GM18873 (cell line): ENCODE results near the gene FANK1.
"Not testable (repeated sequence)": the region's sequence is repeated elsewhere in the genome, so short reads cannot be mapped to it uniquely, and the experiment has no call there.

ENCODE experiments used
- ATAC-seq: cut with Tn5 transposase; IDR thresholded peaks from one replicate; pipeline ENCODE4 v1.9.1; 2021; ENCODE audit warnings: mild to moderate bottlenecking, moderate library complexity, moderate number of reproducible peaks; ENCODE audit not compliant: unreplicated experiment, low FRiP score

FANK1 gene

DNA sequence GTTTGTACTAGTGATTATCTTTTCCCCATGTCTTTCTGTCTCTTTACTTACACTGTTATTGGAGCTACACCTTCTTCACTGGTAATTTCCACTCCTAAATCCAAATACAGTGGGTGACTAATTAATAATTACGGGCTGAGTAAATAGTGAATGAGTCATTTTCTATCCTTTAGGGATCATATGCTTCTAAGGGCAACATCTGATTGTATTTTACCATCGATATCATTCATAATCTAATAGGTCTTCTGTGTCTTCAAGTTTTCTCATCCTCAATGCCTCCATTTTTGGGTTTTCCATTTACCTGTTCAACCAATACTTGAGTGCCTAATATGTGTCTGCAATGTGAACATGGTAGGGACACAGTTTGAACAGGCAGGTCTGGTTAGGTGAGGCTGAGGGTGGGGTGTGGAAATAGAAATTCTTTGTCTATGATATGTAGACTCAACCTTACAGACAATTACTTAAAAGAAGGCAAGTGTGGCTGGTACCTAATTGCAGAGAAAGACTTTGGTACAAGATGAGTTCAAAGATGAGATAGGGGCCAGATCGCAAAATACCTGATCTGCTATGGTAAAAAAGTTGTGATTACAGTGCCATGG, 9.4 kb upstream of the FANK1 start:
- no peak for ATAC-seq

- ATAC-seq: not testable (repeated sequence)
Measured at GRCh38 chr10:125889441-125889840, 6.9 kb upstream of the FANK1 start.

- ATAC-seq: not testable (repeated sequence)
Measured at GRCh38 chr10:125892402-125892801, 4.0 kb upstream of the FANK1 start.

DNA sequence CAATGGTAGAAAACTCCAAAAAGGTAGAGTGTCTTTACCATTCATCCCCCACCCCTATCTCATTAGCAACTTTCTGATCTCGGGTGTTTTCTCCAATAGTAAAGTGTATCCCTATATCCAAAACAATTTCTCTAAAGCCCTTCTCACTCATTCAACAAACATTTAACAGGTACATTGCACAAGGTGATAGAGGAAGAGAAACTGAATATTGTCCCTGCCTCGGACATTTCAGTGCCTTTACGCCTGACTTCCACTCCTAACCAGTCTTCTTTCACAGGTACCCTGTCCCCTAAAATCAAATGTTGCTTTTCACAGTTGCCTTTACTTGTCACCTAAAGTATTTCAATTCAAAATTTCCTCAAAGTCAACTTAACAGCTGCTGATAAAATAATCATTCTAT, 2.2 kb upstream of the FANK1 start:
- ATAC-seq: not testable (repeated sequence)

- ATAC-seq: peak; percentile 45
Measured at GRCh38 chr10:125895130-125896087, 955 bp upstream of the FANK1 start.

GRCh38 chr10:125897317-125897716, 953 bp downstream of the FANK1 start:
- ATAC-seq: not testable (repeated sequence)

- ATAC-seq: not testable (repeated sequence)
Measured at GRCh38 chr10:125900963-125901362, 4.6 kb downstream of the FANK1 start.

GRCh38 chr10:125903135-125903640, 6.8 kb downstream of the FANK1 start:
- not testable (repeated sequence) for ATAC-seq

GRCh38 chr10:125905069-125905994, 9.0 kb downstream of the FANK1 start:
- not testable (repeated sequence) for ATAC-seq

DNA sequence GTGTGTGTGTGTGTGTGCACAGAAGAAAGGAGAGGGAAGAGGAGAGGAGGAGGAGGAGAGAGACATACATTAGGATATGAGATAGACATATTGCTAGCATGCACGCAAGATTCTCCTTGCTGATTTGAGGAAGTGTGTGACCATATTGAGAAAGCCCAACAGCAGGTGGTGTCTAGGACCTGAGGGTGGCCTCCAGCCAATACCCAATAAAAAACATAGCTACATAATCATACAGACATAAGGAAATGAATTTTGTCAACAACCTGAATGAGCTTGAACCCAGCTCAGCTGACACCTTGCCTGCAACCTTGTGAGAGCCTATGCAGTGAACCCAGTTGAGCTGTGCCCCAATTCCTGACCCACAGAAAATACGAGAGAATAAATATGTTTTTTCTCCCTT, 11.2 kb downstream of the FANK1 start:
- not testable (repeated sequence) for ATAC-seq

DNA sequence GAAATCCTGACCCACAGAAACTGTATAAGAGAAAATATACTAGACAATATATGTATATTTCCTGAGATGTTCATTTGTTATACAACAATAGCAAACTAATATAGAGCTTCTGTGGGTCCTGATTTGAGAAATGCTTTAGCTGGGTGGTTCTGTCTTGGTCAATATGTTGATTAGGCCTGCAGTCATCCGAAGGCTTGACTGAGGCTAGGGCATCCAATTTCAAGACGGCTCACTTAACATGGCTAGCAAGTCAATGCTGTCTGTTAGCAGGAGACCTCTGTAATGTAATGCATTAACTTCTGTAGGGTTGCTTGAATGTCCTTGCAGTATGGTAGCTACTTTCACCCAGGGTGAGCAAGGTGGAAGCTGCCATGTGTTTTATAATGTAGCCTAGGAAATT, 12.4 kb downstream of the FANK1 start:
- not testable (repeated sequence) for ATAC-seq

DNA sequence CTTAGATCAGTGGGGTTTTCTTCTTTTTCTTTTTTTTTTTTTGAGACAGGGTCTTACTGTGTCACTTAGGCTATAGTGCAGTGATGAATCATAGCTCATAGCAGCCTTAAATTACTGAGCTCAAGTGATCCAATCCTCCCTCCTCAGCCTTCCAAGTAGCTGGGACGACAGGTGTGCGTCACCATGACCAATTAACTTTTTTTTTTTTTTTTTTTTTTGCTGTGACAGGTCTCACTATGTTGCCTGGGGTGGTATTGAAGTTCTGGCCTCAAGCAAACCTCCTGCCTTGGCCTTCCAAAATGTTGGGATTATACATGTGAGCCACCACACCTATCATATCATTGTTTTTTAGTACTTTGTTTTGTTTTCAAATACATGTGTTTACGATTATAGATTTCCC, 13.1 kb downstream of the FANK1 start:
- ATAC-seq: not testable (repeated sequence)

- ATAC-seq: no peak
Measured at GRCh38 chr10:125911145-125911544, 14.8 kb downstream of the FANK1 start.

DNA sequence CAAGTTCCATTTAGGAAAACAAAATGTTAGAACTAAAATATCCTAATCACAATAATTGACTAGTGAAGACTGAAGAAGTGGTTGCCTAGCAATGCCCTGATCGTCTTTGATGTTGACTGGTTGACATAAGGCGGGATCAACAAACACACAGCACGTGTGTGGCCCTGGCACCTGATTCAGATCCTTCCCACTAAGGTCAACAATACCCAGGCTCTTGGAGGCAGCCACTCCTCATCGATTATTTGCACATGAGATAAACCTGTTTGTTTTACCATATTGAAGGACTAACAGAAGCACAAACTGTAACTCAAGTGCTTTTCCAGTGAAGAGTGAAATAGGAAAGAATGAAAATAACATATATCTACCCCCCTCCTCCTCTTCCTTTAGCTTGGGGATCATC, 15.6 kb downstream of the FANK1 start:
- ATAC-seq: no peak

GRCh38 chr10:125913277-125913676, 16.9 kb downstream of the FANK1 start:
- ATAC-seq: not testable (repeated sequence)

DNA sequence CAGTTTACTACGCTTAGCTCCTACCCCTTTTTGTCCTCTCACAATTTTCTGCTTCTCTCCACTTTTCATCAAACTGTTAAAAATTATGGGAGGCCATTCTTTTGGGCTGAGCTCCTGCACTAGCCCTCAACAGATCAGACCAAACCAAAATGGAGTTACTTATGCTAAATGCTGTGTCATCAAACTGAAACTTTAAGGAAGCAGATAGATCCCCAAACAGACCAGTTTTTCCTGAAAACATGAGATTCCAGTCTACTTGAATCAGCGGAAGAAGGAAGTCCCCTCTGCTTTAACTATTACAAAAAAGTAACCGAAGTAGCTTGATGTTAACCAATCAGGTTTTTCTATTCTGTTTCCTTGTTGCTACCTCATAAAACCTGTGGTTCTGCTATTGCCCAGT, 20.6 kb downstream of the FANK1 start:
- no peak for ATAC-seq

DNA sequence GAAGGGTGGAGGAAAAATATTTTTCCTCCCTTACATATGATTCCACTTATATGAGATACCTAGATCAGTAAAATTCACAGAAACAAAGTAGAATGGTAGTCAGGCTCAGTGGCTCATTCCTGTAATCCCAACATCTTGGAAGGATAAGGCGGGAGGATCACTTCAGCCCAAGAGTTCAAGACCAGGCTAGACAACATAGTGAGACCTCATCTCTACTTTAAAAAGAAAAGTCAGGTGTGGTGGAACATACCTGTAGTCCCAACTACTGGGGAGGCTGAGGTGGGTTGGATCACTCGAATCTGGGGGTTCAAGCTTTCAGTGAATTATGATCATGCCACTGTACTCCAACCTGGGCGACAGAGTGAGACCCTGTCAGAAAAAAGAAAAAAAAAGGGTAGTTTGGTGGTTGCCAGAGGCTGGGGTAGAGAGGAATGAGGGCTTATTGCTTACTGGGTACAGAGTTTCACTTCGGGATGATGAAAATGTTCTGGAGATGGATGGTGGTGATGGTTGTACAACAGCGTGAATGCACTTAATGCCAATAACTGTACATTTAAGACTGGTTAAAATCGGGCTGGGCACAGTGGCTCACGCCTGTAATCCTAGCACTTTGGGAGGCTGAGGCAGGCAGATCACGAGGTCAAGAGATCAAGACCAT, 21.5 kb downstream of the FANK1 start:
- not testable (repeated sequence) for ATAC-seq

GRCh38 chr10:125921643-125922306, 25.4 kb downstream of the FANK1 start:
- not testable (repeated sequence) for ATAC-seq

- ATAC-seq: no peak
Measured at GRCh38 chr10:125925262-125925834, 29.0 kb downstream of the FANK1 start.
